SK-N-MC (cell line): Measurements from ENCODE around the gene MYEOV.

Experiments
- DNase-seq: peaks from one replicate; pipeline ENCODE4 v3.0.0-alpha.2; 2011; ENCODE audit warnings: low read depth, low spot score
- H3K27ac ChIP-seq: fragments of 200-600 bp; sonication (generic); 2 replicates; pipeline ENCODE4 v1.5.1; 2016; ENCODE audit warnings: mixed run types
- H3K36me3 ChIP-seq: fragments of 200-600 bp; sonication (generic); 2 replicates; pipeline ENCODE4 v1.6.1; 2017; ENCODE audit warnings: antibody characterized with exemption, low read length, mixed read lengths; ENCODE audit not compliant: insufficient read depth
- H3K4me3 ChIP-seq: fragments of 200-600 bp; sonication (generic); 2 replicates; pipeline ENCODE4 v1.5.1; 2016
- H3K9ac ChIP-seq: fragments of 200-600 bp; sonication (generic); 2 replicates; pipeline ENCODE4 v1.8.0; 2017; ENCODE audit warnings: mixed run types, mixed read lengths; ENCODE audit not compliant: insufficient read length
- H3K9me3 ChIP-seq: fragments of 200-600 bp; sonication (generic); 2 replicates; pipeline ENCODE4 v1.6.1; 2017; ENCODE audit warnings: low read depth, mild to moderate bottlenecking, antibody characterized with exemption, low read length, moderate library complexity, mixed read lengths
- EZH2 ChIP-seq: fragments of 200-600 bp; sonication (generic); IDR thresholded peaks from one replicate; pipeline ENCODE4 v1.6.1; 2017; ENCODE audit warnings: antibody characterized with exemption
- FOXP2 ChIP-seq: optimal IDR thresholded peaks from 2 replicates; pipeline ENCODE3; 2011; ENCODE audit warnings: mild to moderate bottlenecking, moderate library complexity; ENCODE audit not compliant: insufficient read depth; ENCODE audit errors: extremely low read length, control extremely low read depth
- POLR2AphosphoS5 ChIP-seq: IDR thresholded peaks from 2 replicates; pipeline ENCODE4 v1.6.1; 2012; ENCODE audit warnings: mild to moderate bottlenecking, low read depth, low read length, borderline replicate concordance

MYEOV gene

GRCh38 chr11:69330330-69330729 is 36.4 kb downstream of the MYEOV start:
- Histone ChIP-seq H3K27ac (no peak overlapping the region), H3K36me3 (no peaks in the 10 kb centered on the region), H3K4me3 (no peak overlapping the region), H3K9me3 (no peaks in the 10 kb centered on the region), H3K9ac (no peak overlapping the region)
- TF ChIP-seq EZH2 (no peak), POLR2AphosphoS5 (no peak), FOXP2 (no peak)
- DNase-seq: no peak

- no peak for DNase-seq
- H3K36me3 ChIP-seq: no peaks in the 10 kb centered on the region
- TF ChIP-seq EZH2 (no peak), FOXP2 (no peak), POLR2AphosphoS5 (no peak)
- no peak overlapping the region for H3K27ac ChIP-seq
- H3K9ac ChIP-seq: no peak overlapping the region
- H3K4me3 ChIP-seq: no peak overlapping the region
- H3K9me3 ChIP-seq: no peaks in the 10 kb centered on the region
Observed at GRCh38 chr11:69333149-69333710, 39.3 kb downstream of the MYEOV start.

GRCh38 chr11:69333879-69334278 is 39.9 kb downstream of the MYEOV start:
- no peak overlapping the region for H3K27ac ChIP-seq
- DNase-seq: no peak
- no peak for TF ChIP-seq FOXP2
- no peak for TF ChIP-seq EZH2
- no peak for TF ChIP-seq POLR2AphosphoS5
- no peak overlapping the region for H3K9ac ChIP-seq
- H3K36me3 ChIP-seq: no peaks in the 10 kb centered on the region
- H3K9me3 ChIP-seq: no peaks in the 10 kb centered on the region
- no peak overlapping the region for H3K4me3 ChIP-seq

- Histone ChIP-seq H3K9me3 (no peaks in the 10 kb centered on the region), H3K27ac (no peak overlapping the region), H3K36me3 (no peaks in the 10 kb centered on the region; the same call in 1 of the 2 replicates), H3K9ac (no peak overlapping the region), H3K4me3 (no peak overlapping the region)
- no peak for TF ChIP-seq EZH2
- no peak for TF ChIP-seq POLR2AphosphoS5
- no peak for TF ChIP-seq FOXP2
- DNase-seq: no peak
Observed at GRCh38 chr11:69335007-69335780, 41.2 kb downstream of the MYEOV start.

- no peak for DNase-seq
- Histone ChIP-seq H3K27ac (no peak overlapping the region; the same call in 1 of the 2 replicates), H3K36me3 (no peaks in the 10 kb centered on the region; the same call in 1 of the 2 replicates), H3K4me3 (no peak overlapping the region), H3K9me3 (no peaks in the 10 kb centered on the region), H3K9ac (no peak overlapping the region)
- TF ChIP-seq EZH2 (no peak), FOXP2 (no peak), POLR2AphosphoS5 (no peak)
Observed at GRCh38 chr11:69335781-69336405, 41.9 kb downstream of the MYEOV start.

- Histone ChIP-seq H3K36me3 (no peaks in the 10 kb centered on the region; the same call in 1 of the 2 replicates), H3K4me3 (no peak overlapping the region), H3K9ac (no peak overlapping the region), H3K9me3 (no peaks in the 10 kb centered on the region), H3K27ac (no peak overlapping the region)
- no peak for TF ChIP-seq FOXP2
- no peak for DNase-seq
Observed at GRCh38 chr11:69337211-69337721, 43.3 kb downstream of the MYEOV start.

GRCh38 chr11:69339041-69339733 is 45.2 kb downstream of the MYEOV start:
- Histone ChIP-seq H3K4me3 (no peak overlapping the region), H3K9ac (no peak overlapping the region), H3K36me3 (peaks cover 5% of the 10 kb centered on the region; the same call in 1 of the 2 replicates), H3K9me3 (no peaks in the 10 kb centered on the region), H3K27ac (no peak overlapping the region)
- TF ChIP-seq EZH2: no peak
- TF ChIP-seq POLR2AphosphoS5: no peak
- TF ChIP-seq FOXP2: no peak
- DNase-seq: no peak

GRCh38 chr11:69339983-69340565 is 46.1 kb downstream of the MYEOV start:
- no peak for DNase-seq
- TF ChIP-seq FOXP2 (no peak), EZH2 (no peak), POLR2AphosphoS5 (no peak)
- Histone ChIP-seq H3K9me3 (no peaks in the 10 kb centered on the region), H3K36me3 (peaks cover 5% of the 10 kb centered on the region; the same call in 1 of the 2 replicates), H3K27ac (no peak overlapping the region), H3K4me3 (no peak overlapping the region), H3K9ac (no peak overlapping the region)
